ENCODE results near the gene CD24. TPM values are rescaled to one million over a fixed set of nuclear protein-coding genes. Genes with fewer than 3 reads are reported as not detected.
"Not testable (repeated sequence)": the region's sequence is repeated elsewhere in the genome, so short reads cannot be mapped to it uniquely, and the experiment has no call there.

The CD24 gene
- 100 to 1,000 TPM; 110 to 285 TPM for total RNA-seq
- polyA plus RNA-seq (ENCODE audit: insufficient read length in 2 of 2): 100 to 1,000 TPM; 367 to 402 TPM
- long read RNA-seq, donor 1, transcript CD24-201 (2 exons, 2,180 nt): major isoform, 113 of 120 reads
- long read RNA-seq, donor 1, partial matches to known transcripts: 0 of 120 reads
- long read RNA-seq, donor 1, other reads (novel, unspliced or antisense): 0 of 120 reads
- long read RNA-seq, donor 2, transcript CD24-201 (2 exons, 2,180 nt): major isoform, 55 of 57 reads
- long read RNA-seq, donor 2, partial matches to known transcripts: 0 of 57 reads
- long read RNA-seq, donor 2, other reads (novel, unspliced or antisense): 0 of 57 reads
- long read RNA-seq, donor 3, transcript CD24-204 (3 exons, 2,513 nt): minor isoform, 6 of 191 reads
- long read RNA-seq, donor 3, transcript CD24-201 (2 exons, 2,180 nt): major isoform, 99 of 191 reads
- long read RNA-seq, donor 3, partial matches to known transcripts: 83 of 191 reads
- long read RNA-seq, donor 3, other reads (novel, unspliced or antisense): 0 of 191 reads
- long read RNA-seq, donor 4, transcript CD24-201 (2 exons, 2,180 nt): major isoform, 64 of 67 reads
- long read RNA-seq, donor 4, partial matches to known transcripts: 0 of 67 reads
- long read RNA-seq, donor 4, other reads (novel, unspliced or antisense): 0 of 67 reads

DNA sequence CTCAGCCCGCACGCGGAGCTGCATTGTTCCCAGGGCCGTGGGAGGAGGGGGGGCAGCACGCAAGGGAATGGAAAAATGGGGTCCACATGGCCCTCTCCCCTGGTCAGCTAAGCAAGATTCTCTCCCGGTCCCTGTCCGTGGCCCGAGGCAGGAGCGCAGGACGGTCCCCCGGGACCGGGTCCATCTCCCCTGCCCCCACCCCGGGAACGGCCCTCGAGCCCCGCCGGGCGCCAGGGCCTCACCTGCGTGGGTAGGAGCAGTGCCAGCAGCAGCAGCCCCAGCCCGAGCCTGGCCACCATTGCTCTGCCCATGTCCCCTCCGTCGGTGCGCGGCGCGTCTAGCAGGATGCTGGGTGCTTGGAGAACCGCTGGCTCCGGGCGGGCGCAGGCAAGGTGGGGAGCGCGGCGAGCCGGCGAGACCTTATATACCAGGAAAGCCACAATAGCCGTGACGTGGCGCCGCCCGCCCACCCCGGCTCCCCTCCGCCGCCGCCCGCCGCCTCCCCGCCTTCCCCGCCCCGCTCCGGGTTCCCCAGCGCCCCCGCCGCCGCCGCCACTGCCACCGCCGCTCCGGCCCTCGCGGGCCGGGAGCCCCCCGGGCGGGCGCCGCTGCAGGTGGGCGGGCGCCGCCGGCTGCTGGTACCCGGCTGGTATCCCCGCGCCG is at the start of gene CD24:
CD24 (minus strand) TSS at position 394 of the 663 bp plus-strand sequence; CDS start at position 311, 83 bp downstream.
- peak within 1 kb of the TSS; percentile 68 for H3K4me3 ChIP-seq (ENCODE audit: low read depth, low read length)
- DNase-seq (ENCODE audit: low read depth in 4 of 6, low spot score in 6 of 6): peak in 3 of 6 donors; percentile 57 to 94 (median 92)

GRCh38 chr6:107021446-107022185 is 47.1 kb upstream of the CD24 start:
- no peak overlapping the region for H3K27ac ChIP-seq (ENCODE audit: low read depth, low read length)
- DNase-seq (ENCODE audit: low read depth in 4 of 6, low spot score in 6 of 6): peak in 2 of 6 donors; percentile 39 to 73
- H3K27me3 ChIP-seq (ENCODE audit: control insufficient read depth, insufficient read depth, low read length): no peaks in the 10 kb centered on the region
- H3K4me1 ChIP-seq (ENCODE audit: control insufficient read depth, insufficient read depth, low read length): no peaks in the 10 kb centered on the region
- no peak overlapping the region for H3K4me3 ChIP-seq (ENCODE audit: low read depth, low read length)
- whole genome bisulfite sequencing (ENCODE audit: insufficient coverage): no CpG with 5 or more reads among the region's 1 CpG
- H3K9me3 ChIP-seq (ENCODE audit: control insufficient read depth, insufficient read depth, low read length): no peaks in the 10 kb centered on the region
- H3K36me3 ChIP-seq (ENCODE audit: control insufficient read depth, insufficient read depth, low read length): no peaks in the 10 kb centered on the region

More for the DNA sequence above, at the start of gene CD24:
- WGBS (ENCODE audit: insufficient coverage): under 1% methylated on average over 65 of the region's 73 CpGs
- Histone ChIP-seq H3K4me1 (ENCODE audit: control insufficient read depth, insufficient read depth, low read length) (peaks cover 18% of the 10 kb centered on the region), H3K27ac (ENCODE audit: low read depth, low read length) (peak within 1 kb of the TSS; percentile 11), H3K36me3 (ENCODE audit: control insufficient read depth, insufficient read depth, low read length) (no peaks in the 10 kb centered on the region), H3K9me3 (ENCODE audit: control insufficient read depth, insufficient read depth, low read length) (no peaks in the 10 kb centered on the region), H3K27me3 (ENCODE audit: control insufficient read depth, insufficient read depth, low read length) (peaks cover 31% of the 10 kb centered on the region)

DNA sequence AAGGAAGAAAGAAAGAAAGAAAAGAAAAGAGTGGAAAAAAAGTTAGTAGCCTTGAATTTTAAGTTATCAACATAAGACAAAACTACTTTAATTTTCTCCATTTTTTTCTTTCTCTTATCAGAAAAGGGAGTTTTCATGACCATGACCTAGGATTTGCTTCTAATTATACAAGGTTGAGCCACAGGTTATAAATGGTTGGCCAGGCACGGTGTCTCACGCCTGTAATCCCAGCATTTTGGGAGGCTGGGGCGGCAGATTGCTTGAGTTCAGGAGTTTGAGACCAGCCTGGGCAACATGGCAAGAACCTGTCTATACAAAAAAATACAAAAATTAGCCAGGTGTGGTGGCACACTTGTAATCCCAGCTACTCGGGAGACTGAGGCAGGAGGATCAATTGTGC is 45.7 kb upstream of the CD24 start:
- Histone ChIP-seq H3K9me3 (ENCODE audit: control insufficient read depth, insufficient read depth, low read length) (no peaks in the 10 kb centered on the region), H3K36me3 (ENCODE audit: control insufficient read depth, insufficient read depth, low read length) (no peaks in the 10 kb centered on the region), H3K27me3 (ENCODE audit: control insufficient read depth, insufficient read depth, low read length) (no peaks in the 10 kb centered on the region), H3K4me3 (ENCODE audit: low read depth, low read length) (no peak overlapping the region), H3K27ac (ENCODE audit: low read depth, low read length) (no peak overlapping the region), H3K4me1 (ENCODE audit: control insufficient read depth, insufficient read depth, low read length) (no peaks in the 10 kb centered on the region)
- no peak for DNase-seq (ENCODE audit: low read depth in 4 of 6, low spot score in 6 of 6)
- WGBS (ENCODE audit: insufficient coverage): 88% methylated on average over 4 of the region's 4 CpGs

- not testable (repeated sequence) for H3K27me3 ChIP-seq (ENCODE audit: control insufficient read depth, insufficient read depth, low read length); H3K4me3 ChIP-seq (ENCODE audit: low read depth, low read length); DNase-seq (ENCODE audit: low read depth in 4 of 6, low spot score in 6 of 6); H3K36me3 ChIP-seq (ENCODE audit: control insufficient read depth, insufficient read depth, low read length); H3K27ac ChIP-seq (ENCODE audit: low read depth, low read length); H3K4me1 ChIP-seq (ENCODE audit: control insufficient read depth, insufficient read depth, low read length); H3K9me3 ChIP-seq (ENCODE audit: control insufficient read depth, insufficient read depth, low read length)
- WGBS (ENCODE audit: insufficient coverage): 87% methylated on average over 6 of the region's 8 CpGs
These were observed 45.1 kb upstream of the CD24 start for GRCh38 chr6:107019628-107020027.

GRCh38 chr6:107019047-107019446 is 44.5 kb upstream of the CD24 start:
- Histone ChIP-seq H3K9me3 (ENCODE audit: control insufficient read depth, insufficient read depth, low read length) (no peaks in the 10 kb centered on the region), H3K36me3 (ENCODE audit: control insufficient read depth, insufficient read depth, low read length) (no peaks in the 10 kb centered on the region), H3K4me3 (ENCODE audit: low read depth, low read length) (no peak overlapping the region), H3K27ac (ENCODE audit: low read depth, low read length) (no peak overlapping the region), H3K4me1 (ENCODE audit: control insufficient read depth, insufficient read depth, low read length) (no peaks in the 10 kb centered on the region), H3K27me3 (ENCODE audit: control insufficient read depth, insufficient read depth, low read length) (no peaks in the 10 kb centered on the region)
- no peak for DNase-seq (ENCODE audit: low read depth in 4 of 6, low spot score in 6 of 6)
- 74% methylated on average over 3 of the region's 5 CpGs for WGBS (ENCODE audit: insufficient coverage)

DNA sequence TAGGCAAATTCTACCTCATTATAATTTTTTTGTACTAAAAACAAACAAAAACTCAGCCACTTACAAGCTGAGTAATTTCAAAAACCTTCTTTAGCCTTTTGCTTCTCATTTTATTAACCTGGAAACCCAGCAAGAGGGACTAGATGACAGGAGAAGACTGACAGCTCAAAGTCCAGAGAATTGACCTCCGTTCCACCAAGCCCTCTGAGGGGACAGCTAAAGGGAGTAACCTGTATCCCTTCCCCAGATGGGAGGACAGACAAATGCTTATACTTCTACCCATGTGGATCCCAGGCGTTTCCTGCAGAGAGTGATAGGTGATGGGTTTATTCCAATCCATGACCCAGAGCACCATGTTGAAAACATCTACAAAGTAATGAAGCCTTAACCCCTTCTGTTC is 35.0 kb upstream of the CD24 start:
- Histone ChIP-seq H3K27ac (ENCODE audit: low read depth, low read length) (no peak overlapping the region), H3K4me1 (ENCODE audit: control insufficient read depth, insufficient read depth, low read length) (no peaks in the 10 kb centered on the region), H3K4me3 (ENCODE audit: low read depth, low read length) (no peak overlapping the region), H3K36me3 (ENCODE audit: control insufficient read depth, insufficient read depth, low read length) (no peaks in the 10 kb centered on the region), H3K9me3 (ENCODE audit: control insufficient read depth, insufficient read depth, low read length) (no peaks in the 10 kb centered on the region), H3K27me3 (ENCODE audit: control insufficient read depth, insufficient read depth, low read length) (no peaks in the 10 kb centered on the region)
- no peak for DNase-seq (ENCODE audit: low read depth in 4 of 6, low spot score in 6 of 6)
- WGBS (ENCODE audit: insufficient coverage): no CpG with 5 or more reads among the region's 2 CpGs

DNA sequence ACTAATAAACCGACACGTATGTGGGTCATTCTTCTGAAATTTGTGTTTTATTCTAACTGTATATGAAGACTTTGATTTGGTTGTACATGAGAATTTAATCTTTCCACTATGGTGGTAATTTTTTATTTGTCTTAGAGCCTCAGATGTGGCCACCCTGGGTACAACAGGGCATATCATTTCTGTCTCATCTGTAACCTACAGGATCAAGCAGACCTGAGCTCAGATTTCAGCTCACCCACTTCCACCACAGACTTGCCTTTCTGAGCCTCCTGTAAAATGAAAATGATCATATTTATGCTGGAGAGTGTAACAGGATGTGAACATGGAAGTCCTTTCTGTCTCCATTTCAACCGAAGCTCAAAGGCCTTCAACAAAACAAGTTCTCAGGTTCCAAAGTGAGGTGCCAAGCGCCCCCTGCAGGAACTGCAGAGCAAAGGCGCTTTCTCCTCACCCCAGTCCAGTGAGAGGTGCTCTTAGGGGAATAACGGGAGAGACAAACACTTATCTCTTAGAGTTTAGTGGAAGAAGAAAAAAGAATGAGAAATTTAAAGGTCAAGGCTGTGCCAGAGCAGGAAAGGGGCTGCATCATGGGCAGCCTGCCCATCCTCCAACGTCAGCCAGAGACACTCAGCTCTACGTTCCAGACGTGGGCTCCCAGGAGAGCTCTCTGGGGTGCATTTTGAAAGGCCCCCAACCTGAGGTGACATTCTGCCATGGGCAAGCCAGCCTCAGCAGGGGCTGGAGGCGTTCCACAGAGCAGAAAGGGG is 23.0 kb upstream of the CD24 start:
- peak in 2 of 6 donors; percentile 52 to 74 for DNase-seq (ENCODE audit: low read depth in 4 of 6, low spot score in 6 of 6)
- Histone ChIP-seq H3K4me1 (ENCODE audit: control insufficient read depth, insufficient read depth, low read length) (no peaks in the 10 kb centered on the region), H3K4me3 (ENCODE audit: low read depth, low read length) (no peak overlapping the region), H3K9me3 (ENCODE audit: control insufficient read depth, insufficient read depth, low read length) (no peaks in the 10 kb centered on the region), H3K27ac (ENCODE audit: low read depth, low read length) (no peak overlapping the region), H3K36me3 (ENCODE audit: control insufficient read depth, insufficient read depth, low read length) (no peaks in the 10 kb centered on the region), H3K27me3 (ENCODE audit: control insufficient read depth, insufficient read depth, low read length) (no peaks in the 10 kb centered on the region)
- WGBS (ENCODE audit: insufficient coverage): 29% methylated on average over 4 of the region's 10 CpGs

GRCh38 chr6:106995640-106996039 is 21.1 kb upstream of the CD24 start:
- H3K4me3 ChIP-seq (ENCODE audit: low read depth, low read length): no peak overlapping the region
- no peaks in the 10 kb centered on the region for H3K36me3 ChIP-seq (ENCODE audit: control insufficient read depth, insufficient read depth, low read length)
- no peaks in the 10 kb centered on the region for H3K9me3 ChIP-seq (ENCODE audit: control insufficient read depth, insufficient read depth, low read length)
- no peak for DNase-seq (ENCODE audit: low read depth in 4 of 6, low spot score in 6 of 6)
- no peak overlapping the region for H3K27ac ChIP-seq (ENCODE audit: low read depth, low read length)
- H3K4me1 ChIP-seq (ENCODE audit: control insufficient read depth, insufficient read depth, low read length): no peaks in the 10 kb centered on the region
- WGBS (ENCODE audit: insufficient coverage): 90% methylated on average over 3 of the region's 3 CpGs
- H3K27me3 ChIP-seq (ENCODE audit: control insufficient read depth, insufficient read depth, low read length): no peaks in the 10 kb centered on the region

- not testable (repeated sequence) for H3K4me1 ChIP-seq (ENCODE audit: control insufficient read depth, insufficient read depth, low read length); H3K36me3 ChIP-seq (ENCODE audit: control insufficient read depth, insufficient read depth, low read length); DNase-seq (ENCODE audit: low read depth in 4 of 6, low spot score in 6 of 6); H3K27me3 ChIP-seq (ENCODE audit: control insufficient read depth, insufficient read depth, low read length); H3K27ac ChIP-seq (ENCODE audit: low read depth, low read length); H3K4me3 ChIP-seq (ENCODE audit: low read depth, low read length); H3K9me3 ChIP-seq (ENCODE audit: control insufficient read depth, insufficient read depth, low read length)
- 80% methylated on average over 1 of the region's 3 CpGs for WGBS (ENCODE audit: insufficient coverage)
These were observed 15.2 kb upstream of the CD24 start for GRCh38 chr6:106989737-106990136.

Measured in spinal cord (tissue), 10 donors.